HepG2 (cell line): Measurements from ENCODE around the gene ZNF17. TPM values are rescaled to one million over a fixed set of nuclear protein-coding genes. Genes with fewer than 3 reads are reported as not detected.

Experiments used
- ASH2L ChIP-seq: fragments of 300-600, 200-600 bp; sonication (generic); IDR thresholded peaks from 2 replicates; pipeline ENCODE4 v1.7.0; 2017; ENCODE audit warnings: low read depth, mild to moderate bottlenecking, moderate library complexity, mixed read lengths, low read length; ENCODE audit not compliant: insufficient read length
- CEBPG ChIP-seq: IDR thresholded peaks from 2 replicates; pipeline ENCODE4 v1.6.1; 2016
- GPBP1L1 ChIP-seq: sonication (generic); formaldehyde crosslinking; IDR thresholded peaks from 2 replicates; pipeline ENCODE4 v1.5.0; 2020; ENCODE audit warnings: mild to moderate bottlenecking, missing genetic modification reagents
- GTF2F1 ChIP-seq: fragments of 150-350 bp; IDR thresholded peaks from 2 replicates; pipeline ENCODE4 v1.6.1; 2014; ENCODE audit warnings: low read length
- HBP1 ChIP-seq: IDR thresholded peaks from 2 replicates; pipeline ENCODE4 v1.6.1; 2016; ENCODE audit warnings: low read depth, control low read depth
- MYPOP ChIP-seq: sonication (generic); formaldehyde crosslinking; IDR thresholded peaks from 2 replicates; pipeline ENCODE4 v1.8.1; 2023; ENCODE audit warnings: mild to moderate bottlenecking, moderate library complexity, missing genetic modification reagents
- NFKB2 ChIP-seq: sonication (generic); formaldehyde crosslinking; IDR thresholded peaks from 2 replicates; pipeline ENCODE4 v1.4.0; 2020; ENCODE audit warnings: missing genetic modification reagents, borderline replicate concordance
- PRDM15 ChIP-seq: sonication (generic); formaldehyde crosslinking; IDR thresholded peaks from 2 replicates; pipeline ENCODE4 v1.4.0; 2020; ENCODE audit warnings: missing genetic modification reagents
- SMYD3 ChIP-seq: sonication (generic); formaldehyde crosslinking; IDR thresholded peaks from 2 replicates; pipeline ENCODE4 v1.8.1; 2023; ENCODE audit warnings: mild to moderate bottlenecking, missing genetic modification reagents
- XRCC5 ChIP-seq: fragments of 200-400 bp; formaldehyde crosslinking; optimal IDR thresholded peaks from 2 replicates; pipeline ENCODE3; 2017; ENCODE audit warnings: mild to moderate bottlenecking, low read length
- ZNF101 ChIP-seq: sonication (generic); formaldehyde crosslinking; IDR thresholded peaks from 2 replicates; pipeline ENCODE4 v1.4.0; 2020; ENCODE audit warnings: mild to moderate bottlenecking, low read depth, missing genetic modification reagents, borderline replicate concordance
- ZNF12 ChIP-seq: sonication (generic); formaldehyde crosslinking; IDR thresholded peaks from 2 replicates; pipeline ENCODE4 v1.5.0; 2020; ENCODE audit warnings: missing genetic modification reagents
- ZNF224 ChIP-seq: sonication (generic); formaldehyde crosslinking; IDR thresholded peaks from 2 replicates; pipeline ENCODE4 v1.5.0; 2020; ENCODE audit warnings: mild to moderate bottlenecking, missing genetic modification reagents
- polyA plus RNA-seq, 8 experiments: library from polyadenylated mRNA; depleted of rRNA in 3 of 8; stranded (reverse) in 7 of 8; unstranded in 1 of 8; fragments of >200 nt; fragmentation: Illumina TruSeq in 4 of 8; extraction: Trizol in 4 of 8; gene quantifications; 2 replicates each; pipeline versions ENCODE4 v1.2.1 to v1.2.3, GENCODE V29; 2011 to 2016; ENCODE audit warnings: low read depth in 4 of 8, missing spikeins in 1 of 8, mixed read lengths in 1 of 8; ENCODE audit not compliant: insufficient read depth in 1 of 8
- total RNA-seq, 5 experiments: library from RNA; depleted of rRNA; stranded (reverse); fragments of >200 nt; fragmentation: Illumina TruSeq; extraction: Trizol; gene quantifications; 2 replicates each; pipeline ENCODE4 v1.2.3, GENCODE V29; 2016; ENCODE audit warnings: low read depth in 1 of 5
- TF ChIP-seq, protein P1 (sequence below): IDR thresholded peaks from 2 replicates; pipeline ENCODE4 v1.4.0; 2020; ENCODE audit warnings: mild to moderate bottlenecking, missing genetic modification reagents
- TF ChIP-seq, protein P2 (sequence below): sonication (generic); formaldehyde crosslinking; conservative IDR thresholded peaks from 2 replicates; pipeline ENCODE4 v1.8.1; 2023; ENCODE audit warnings: missing genetic modification reagents

The ZNF17 gene
- total and polyA plus RNA-seq, 2 of the 13 experiments (the other 11 are each of a cell fraction or from before 2014, with no cell fraction given): 3.7 to 10.1 TPM

GRCh38 chr19:57362997-57363687, 47.8 kb upstream of the ZNF17 start, which contains the start of the genes TRAPPC2B and ZNF547 (continued):
- TF ChIP-seq, protein P1, sequence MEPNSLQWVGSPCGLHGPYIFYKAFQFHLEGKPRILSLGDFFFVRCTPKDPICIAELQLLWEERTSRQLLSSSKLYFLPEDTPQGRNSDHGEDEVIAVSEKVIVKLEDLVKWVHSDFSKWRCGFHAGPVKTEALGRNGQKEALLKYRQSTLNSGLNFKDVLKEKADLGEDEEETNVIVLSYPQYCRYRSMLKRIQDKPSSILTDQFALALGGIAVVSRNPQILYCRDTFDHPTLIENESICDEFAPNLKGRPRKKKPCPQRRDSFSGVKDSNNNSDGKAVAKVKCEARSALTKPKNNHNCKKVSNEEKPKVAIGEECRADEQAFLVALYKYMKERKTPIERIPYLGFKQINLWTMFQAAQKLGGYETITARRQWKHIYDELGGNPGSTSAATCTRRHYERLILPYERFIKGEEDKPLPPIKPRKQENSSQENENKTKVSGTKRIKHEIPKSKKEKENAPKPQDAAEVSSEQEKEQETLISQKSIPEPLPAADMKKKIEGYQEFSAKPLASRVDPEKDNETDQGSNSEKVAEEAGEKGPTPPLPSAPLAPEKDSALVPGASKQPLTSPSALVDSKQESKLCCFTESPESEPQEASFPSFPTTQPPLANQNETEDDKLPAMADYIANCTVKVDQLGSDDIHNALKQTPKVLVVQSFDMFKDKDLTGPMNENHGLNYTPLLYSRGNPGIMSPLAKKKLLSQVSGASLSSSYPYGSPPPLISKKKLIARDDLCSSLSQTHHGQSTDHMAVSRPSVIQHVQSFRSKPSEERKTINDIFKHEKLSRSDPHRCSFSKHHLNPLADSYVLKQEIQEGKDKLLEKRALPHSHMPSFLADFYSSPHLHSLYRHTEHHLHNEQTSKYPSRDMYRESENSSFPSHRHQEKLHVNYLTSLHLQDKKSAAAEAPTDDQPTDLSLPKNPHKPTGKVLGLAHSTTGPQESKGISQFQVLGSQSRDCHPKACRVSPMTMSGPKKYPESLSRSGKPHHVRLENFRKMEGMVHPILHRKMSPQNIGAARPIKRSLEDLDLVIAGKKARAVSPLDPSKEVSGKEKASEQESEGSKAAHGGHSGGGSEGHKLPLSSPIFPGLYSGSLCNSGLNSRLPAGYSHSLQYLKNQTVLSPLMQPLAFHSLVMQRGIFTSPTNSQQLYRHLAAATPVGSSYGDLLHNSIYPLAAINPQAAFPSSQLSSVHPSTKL (CRISPR knock-in tag): no peak; the same call in 1 of the 2 replicates
- TF ChIP-seq SMYD3 (CRISPR knock-in tag): no peak
- TF ChIP-seq, protein P2, sequence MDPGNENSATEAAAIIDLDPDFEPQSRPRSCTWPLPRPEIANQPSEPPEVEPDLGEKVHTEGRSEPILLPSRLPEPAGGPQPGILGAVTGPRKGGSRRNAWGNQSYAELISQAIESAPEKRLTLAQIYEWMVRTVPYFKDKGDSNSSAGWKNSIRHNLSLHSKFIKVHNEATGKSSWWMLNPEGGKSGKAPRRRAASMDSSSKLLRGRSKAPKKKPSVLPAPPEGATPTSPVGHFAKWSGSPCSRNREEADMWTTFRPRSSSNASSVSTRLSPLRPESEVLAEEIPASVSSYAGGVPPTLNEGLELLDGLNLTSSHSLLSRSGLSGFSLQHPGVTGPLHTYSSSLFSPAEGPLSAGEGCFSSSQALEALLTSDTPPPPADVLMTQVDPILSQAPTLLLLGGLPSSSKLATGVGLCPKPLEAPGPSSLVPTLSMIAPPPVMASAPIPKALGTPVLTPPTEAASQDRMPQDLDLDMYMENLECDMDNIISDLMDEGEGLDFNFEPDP (CRISPR knock-in tag): no peak
- TF ChIP-seq XRCC5: peak; percentile 70
- TF ChIP-seq GTF2F1: no peak
- peak; percentile 95 for TF ChIP-seq PRDM15 (CRISPR knock-in tag)
- peak; percentile 79 for TF ChIP-seq CEBPG (CRISPR knock-in tag)
- peak; percentile 59 for TF ChIP-seq MYPOP
- peak; percentile 87; the same call in 1 of the 2 replicates for TF ChIP-seq HBP1
- no peak; the same call in 1 of the 2 replicates for TF ChIP-seq NFKB2
- no peak for TF ChIP-seq ZNF12 (CRISPR knock-in tag)
- no peak for TF ChIP-seq ZNF224 (CRISPR knock-in tag)
- no peak for TF ChIP-seq GPBP1L1 (CRISPR knock-in tag)
- TF ChIP-seq ZNF101 (CRISPR knock-in tag): no peak
- TF ChIP-seq ASH2L: peak; percentile 90
